HG03469 (cell line): ENCODE data around the gene ACCSL.

Experiments used
- ATAC-seq: cut with Tn5 transposase; IDR thresholded peaks from one replicate; pipeline ENCODE4 v1.9.1; 2021; ENCODE audit warnings: mild to moderate bottlenecking, moderate library complexity, moderate number of reproducible peaks; ENCODE audit not compliant: unreplicated experiment

ACCSL gene

GRCh38 chr11:44017443-44018126, 30.2 kb upstream of the ACCSL start:
- no peak for ATAC-seq

DNA sequence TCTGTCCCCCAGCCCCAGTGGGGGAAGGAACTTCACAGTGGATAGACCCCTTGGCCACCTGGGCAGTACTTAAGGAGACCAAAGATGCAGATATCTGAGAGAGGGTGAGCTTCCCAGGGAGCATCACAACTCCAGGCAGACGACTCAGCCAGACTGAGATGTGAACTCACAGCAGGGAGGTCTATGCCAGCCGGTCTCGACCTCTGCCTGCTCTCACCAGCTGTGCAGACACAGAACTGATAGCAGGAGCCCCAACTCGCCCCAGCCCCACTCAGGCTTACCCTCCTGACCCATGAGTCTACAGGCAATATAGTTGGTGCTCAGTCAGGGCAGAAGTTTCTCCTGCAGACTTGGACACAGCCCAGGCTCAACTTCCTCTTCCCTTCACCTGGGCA, 29.7 kb upstream of the ACCSL start:
- ATAC-seq: no peak

DNA sequence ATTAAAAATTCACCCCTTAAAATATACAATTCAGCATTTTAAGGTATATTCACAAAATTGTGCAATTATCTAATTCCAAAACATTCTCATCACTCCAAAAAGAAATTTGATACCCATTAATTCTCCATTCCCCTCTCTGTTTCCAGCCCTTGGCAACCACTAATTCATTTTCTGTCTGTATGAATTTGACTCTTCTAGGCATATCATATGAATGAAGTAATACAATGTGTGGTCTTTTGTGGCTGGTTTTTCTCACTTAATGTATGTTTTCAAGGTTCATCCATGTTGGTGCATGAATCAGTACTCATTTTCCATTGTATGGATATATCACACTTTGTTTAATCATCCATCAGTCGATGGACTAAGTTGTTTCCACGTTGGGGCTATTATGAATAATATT, 29.0 kb upstream of the ACCSL start:
- ATAC-seq: no peak

DNA sequence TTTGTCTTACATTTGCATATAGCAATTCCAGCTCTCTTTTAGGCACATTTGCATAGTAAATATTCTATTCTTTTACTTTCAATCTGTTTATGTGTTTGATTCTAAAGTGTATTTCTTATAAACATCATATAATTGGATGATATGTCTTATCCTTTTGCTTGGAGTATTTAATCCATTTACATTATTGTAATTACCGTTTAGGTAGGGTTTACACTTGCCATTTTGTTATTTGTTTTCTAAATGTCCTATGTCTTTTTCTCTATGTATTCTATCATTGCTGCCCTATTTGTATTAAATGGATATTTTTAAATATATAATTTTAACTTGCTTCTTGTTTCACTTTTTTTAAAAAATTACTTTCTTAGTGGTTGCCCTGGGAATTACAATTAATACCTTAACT, 22.8 kb upstream of the ACCSL start:
- ATAC-seq: no peak

DNA sequence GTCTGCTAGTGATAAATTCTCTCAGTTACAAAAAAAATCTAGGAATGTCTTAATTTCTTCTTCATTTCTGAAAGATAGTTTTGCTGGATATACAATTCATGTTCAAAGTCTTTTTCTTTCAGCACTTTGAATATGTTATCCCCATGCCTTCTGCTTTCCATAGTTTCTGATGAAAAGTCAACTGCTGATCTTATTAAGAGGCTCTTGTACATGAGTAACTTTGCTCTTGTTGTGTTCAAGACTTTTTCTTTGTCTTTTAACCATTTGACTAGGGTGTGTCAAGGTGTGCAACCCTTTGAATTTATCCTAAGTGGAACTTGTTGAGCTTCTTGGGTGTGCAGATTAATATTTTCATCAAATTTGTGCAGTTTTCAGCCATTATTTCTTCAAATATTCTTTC, 22.1 kb upstream of the ACCSL start:
- no peak for ATAC-seq

GRCh38 chr11:44028401-44028800, 19.4 kb upstream of the ACCSL start:
- ATAC-seq: no peak

DNA sequence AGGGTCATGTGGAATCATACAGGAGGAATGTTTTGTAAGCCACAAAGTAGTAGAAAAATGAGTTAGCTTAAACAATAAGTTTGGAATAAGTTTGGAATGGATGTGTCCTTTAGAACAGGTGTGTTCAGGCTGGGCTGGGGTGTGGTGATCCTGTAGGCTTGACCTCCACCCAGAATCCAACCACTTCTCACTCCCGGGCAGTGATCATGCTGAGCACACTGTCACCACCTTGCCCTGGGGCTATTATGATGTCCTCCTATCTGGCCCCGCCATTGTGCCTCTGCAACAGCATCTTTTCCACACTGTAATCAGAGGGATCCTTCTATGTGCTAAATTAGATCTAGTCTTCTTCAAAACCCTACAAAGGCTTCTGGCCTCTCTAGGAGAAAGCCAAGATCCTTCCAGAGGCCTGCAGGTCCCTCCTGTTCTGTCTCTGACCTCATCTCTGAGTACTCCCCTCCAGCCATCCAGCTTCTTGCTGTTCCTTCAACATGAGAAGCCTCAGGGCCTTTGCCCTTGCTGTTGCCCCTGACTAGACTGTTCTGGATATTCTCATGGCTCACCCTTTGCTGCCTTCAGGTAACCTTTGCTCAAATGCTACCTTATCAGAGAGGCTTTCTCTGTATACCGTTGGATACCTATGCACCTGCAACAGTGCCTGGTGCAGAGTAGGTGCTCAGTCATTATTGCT, 18.8 kb upstream of the ACCSL start:
- ATAC-seq: no peak

- ATAC-seq: no peak
Measured at GRCh38 chr11:44029507-44029845, 18.3 kb upstream of the ACCSL start.

DNA sequence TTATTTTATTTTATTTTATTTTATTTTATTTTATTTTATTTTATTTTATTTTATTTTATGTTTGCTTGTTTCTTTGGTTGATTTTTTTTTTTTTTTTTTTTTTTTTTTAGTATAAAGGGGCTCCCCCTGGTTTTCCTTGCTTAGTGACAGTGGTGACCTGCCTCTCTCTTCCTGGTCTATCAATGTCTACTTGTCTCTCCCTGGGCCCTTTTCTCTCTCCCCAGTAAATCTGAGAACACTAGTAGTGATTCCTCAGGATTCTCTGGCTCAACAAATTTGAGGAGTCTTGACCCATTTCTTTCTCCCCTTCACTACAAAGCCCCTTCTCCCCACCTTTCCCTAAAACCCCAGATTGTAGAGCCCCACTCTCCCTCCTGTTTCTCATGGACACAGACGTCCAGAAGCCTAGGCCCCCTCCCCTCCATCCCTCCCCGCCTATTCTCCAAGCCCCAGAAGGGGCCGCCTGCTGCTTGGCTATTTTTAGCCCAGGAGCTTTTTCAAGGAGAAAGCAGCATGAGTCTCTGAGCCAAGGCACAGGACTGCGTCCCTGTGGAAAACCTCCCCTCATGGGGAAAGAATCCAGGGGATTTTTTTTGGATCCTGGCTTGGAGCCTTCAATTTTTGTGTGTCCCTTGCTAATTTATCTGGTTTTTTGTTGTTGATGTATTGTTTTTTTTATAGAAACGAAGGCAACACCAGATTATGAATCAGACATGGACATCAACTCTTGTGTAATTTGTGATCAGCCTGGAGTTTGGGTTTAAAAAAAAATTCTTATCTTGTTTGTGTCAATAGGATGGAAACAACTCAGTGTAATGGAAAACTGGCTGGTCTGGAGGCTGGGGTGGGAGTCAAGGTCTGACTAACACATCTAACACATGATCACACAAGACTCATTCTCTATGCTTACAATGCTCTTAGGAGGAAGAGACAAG, 17.5 kb upstream of the ACCSL start:
- ATAC-seq: no peak

GRCh38 chr11:44030996-44031395, 16.8 kb upstream of the ACCSL start:
- ATAC-seq: no peak

- no peak for ATAC-seq
Measured at GRCh38 chr11:44031549-44031948, 16.2 kb upstream of the ACCSL start.

GRCh38 chr11:44032299-44033085, 15.3 kb upstream of the ACCSL start:
- ATAC-seq: no peak

DNA sequence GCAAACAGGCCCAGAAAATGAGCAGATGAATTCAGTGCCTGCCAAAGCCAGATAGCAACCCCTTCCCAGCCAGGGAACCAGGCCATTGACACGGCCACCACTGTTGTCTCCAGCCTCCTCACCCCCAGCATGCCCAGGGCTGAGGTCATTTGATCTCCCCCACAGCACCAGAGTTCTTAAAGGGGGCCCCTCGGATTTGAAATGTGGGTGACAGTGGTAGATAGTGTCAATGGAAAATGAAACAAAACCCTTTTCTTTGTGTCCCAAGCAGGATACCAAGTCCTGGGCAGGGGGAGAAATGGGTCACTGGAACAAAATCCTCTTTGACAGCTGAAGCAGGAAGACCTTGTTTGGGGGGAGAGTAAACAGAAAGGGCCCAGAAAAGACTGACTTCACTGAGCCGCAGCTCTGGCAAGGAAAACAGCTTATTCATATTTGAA, 14.3 kb upstream of the ACCSL start:
- no peak for ATAC-seq

DNA sequence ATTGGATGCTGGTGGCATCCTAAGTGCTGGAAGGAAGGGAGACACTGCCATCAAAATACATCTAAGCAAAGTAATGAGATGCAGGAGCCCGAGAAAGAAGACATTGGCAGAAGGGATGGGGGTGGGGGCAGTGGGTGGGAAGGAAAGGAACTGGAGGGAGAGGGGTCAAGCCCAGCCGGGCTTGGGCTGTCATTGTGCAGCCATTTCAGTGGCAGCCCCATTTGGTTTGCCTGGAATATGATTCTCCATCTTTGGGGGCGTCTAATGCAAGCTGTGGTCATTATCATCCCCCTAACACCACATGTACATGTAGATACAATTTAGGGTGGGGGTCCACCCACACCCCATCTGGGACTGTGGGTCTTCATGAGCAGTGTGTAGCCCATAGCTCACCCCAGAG, 13.9 kb upstream of the ACCSL start:
- no peak for ATAC-seq

- no peak for ATAC-seq
Measured at GRCh38 chr11:44034639-44035038, 13.1 kb upstream of the ACCSL start.

GRCh38 chr11:44036811-44037657, 10.7 kb upstream of the ACCSL start:
- ATAC-seq: peak; percentile 79

GRCh38 chr11:44037658-44037998, 10.2 kb upstream of the ACCSL start:
- no peak for ATAC-seq

DNA sequence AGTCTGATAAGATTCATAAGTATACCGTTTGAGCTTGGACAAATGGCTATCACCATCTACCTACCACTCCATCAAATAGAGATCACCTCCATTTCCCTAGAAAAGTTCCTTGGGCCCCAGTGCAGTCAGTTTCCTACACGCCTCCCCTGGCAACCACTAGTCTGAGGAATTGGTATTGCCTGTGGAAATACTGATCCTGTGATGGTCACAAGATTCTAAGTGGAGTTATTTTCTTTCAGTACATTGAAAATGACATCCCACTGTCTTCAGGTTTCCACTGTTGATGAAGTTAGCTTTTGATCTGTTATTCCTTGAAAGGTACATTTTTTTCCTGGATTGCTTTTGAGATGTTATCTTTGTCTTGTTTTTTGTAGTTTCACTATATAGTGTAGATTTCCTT, 4.6 kb upstream of the ACCSL start:
- ATAC-seq: no peak

- ATAC-seq: no peak
Measured at GRCh38 chr11:44046182-44046581, 1.6 kb upstream of the ACCSL start.

DNA sequence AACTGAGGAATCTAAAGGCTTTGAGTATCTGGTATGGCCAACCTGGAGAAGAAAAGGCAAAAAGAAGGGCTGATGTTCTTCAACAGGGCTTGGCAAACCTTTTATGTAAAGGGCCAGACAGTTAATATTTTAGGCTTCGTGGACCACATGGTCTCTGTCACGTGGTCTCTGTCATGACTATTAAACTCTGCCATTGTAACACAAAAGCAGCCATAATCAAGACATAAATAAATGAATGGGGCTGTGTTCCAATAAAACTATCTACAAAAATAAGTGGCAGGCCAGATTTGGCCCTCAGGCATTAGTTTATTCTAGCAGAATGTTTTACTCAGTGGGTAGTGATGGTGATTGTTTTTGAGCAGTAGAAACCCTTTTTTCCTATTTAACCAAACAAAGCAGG, 483 bp upstream of the ACCSL start:
- ATAC-seq: no peak
